Muscle of arm (tissue), 12 donors: ENCODE data around the gene CNTNAP5. TPM values are rescaled to one million over a fixed set of nuclear protein-coding genes. Genes with fewer than 3 reads are reported as not detected.

Source experiments
- DNase-seq: peaks from one replicate; pipeline ENCODE4 v3.0.0-alpha.2; 2013
- polyA plus RNA-seq, 12 donors: library from polyadenylated mRNA; unstranded; fragments of 120-200 nt; gene quantifications; one replicate each; pipeline ENCODE4 v1.2.1, GENCODE V29; 2013; ENCODE audit not compliant: insufficient read length in 12 of 12

The CNTNAP5 gene
- polyA plus RNA-seq, 12 donors: 0.09 to 0.57 (median 0.23) TPM; not detected in 2

GRCh38 chr2:124610141-124610540 lies 585.1 kb downstream of the CNTNAP5 start:
- no peak for DNase-seq

DNA sequence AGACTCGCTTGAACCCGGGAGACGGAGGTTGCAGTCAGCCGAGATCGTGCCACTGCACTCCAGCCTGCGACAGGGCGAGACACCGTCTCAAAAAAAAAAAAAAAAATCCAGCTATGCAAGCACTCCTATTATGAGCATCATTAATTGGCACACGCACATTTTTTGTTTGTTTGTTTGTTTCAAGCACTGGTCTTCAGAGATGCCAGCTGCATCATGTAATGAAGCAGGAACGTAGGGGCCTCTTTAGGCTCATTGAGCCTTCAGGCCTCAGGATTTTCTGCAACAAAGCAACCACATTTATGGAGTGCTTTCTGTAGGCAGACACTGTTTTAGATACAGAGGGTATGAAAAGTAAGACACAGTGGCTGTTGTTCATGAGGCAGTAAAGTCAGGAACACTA lies 585.8 kb downstream of the CNTNAP5 start:
- DNase-seq: no peak

- no peak for DNase-seq
Measured at GRCh38 chr2:124623560-124623959, 598.5 kb downstream of the CNTNAP5 start.

DNA sequence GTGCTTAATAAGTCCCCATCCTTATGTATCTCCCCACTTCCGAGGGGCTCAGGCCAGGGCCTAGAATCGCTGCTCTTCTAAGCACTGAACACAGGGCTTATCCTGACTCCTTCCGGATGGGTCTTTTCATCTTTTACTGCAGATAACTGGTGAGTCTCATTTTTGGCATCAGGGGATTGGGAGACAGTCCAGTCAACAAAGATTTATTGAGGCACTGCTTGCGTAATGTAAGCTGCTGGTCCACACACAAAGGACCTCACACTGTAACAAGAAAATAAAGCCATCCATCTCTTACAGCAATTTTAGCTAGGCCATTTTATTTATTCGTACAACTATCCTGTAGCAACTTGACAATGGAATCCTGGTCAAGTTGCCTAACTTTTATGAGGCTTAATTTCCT lies 600.5 kb downstream of the CNTNAP5 start:
- DNase-seq: no peak

DNA sequence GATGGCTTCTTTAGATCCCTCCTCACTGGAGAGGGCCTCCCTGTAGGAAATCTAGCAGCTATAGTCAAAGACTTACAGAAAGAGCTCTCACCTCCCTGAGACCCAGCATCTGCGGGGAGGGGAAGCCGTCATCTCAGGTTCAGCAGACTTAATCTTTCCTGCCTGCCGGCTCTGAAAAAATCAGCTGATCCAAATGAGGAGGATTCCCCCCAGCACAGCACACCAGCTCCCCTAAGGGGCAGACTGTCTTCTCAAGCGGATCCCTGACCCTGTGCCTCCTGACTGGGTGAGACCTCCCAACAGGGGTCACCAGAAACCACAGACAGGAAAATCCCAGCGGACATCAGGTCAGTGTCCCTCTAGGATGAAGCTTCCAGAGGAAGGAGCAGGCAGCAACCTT lies 601.9 kb downstream of the CNTNAP5 start:
- no peak for DNase-seq

DNA sequence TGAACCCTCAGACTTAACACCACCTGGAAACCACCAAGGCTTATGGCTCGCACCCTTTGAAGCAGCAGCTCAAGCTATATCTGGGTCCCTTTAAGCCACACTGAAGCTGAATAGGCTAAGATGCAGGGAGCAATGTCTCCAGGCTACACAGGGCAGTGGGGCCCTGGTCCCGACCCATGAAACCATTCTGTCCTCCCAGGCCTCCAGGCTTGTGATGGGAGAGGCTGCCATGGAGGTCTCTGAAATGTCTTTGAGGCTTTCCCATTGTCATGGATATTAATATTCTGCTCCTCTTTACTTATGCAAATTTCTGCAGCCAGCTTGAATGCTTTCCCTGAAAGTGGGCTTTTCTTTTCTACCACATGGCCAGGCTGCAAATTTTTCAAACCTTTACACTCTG lies 608.7 kb downstream of the CNTNAP5 start:
- DNase-seq: no peak

DNA sequence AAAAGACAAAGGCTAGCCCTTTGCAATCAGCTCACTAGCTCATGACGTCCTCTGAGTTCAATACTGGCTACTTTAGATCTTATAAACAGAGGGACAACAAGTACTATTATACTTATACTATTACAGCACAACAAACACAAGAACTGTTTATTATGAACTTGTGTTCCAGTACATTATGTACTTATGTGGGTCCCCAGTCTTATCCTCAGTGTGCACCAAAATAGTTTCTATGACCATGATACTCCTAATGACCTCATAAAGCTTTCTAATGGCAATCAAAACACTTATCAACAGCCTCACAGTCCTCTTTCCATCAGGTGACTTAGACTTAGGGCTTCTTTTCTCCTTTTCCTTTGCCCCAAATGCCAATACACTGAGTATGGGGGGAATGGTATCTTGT lies 614.4 kb downstream of the CNTNAP5 start:
- DNase-seq: no peak

DNA sequence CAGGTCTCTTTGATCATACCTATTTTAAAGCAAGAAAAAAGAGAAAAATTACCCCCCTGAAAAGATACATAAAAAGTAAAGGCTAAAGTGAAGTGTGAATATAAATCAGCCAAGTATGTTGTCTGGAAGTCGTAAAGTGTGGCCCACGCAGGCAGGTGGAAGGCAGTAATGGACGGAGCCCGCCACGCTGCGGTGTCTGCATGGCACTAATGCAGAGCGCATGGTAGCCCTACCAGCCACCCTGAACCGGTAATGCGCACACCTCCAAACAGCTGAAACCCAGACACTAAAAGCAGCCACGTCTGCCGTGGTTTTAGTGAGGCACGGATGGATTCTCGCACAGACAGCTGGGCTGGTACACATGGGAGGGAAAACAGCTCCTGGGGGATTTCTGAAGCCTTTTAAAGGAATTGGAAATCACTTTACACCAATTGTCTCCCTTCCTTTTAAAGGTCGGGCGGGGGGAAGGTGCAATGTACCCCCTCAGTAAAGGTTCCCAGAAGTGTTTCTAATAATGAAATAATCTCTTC lies 615.2 kb downstream of the CNTNAP5 start:
- DNase-seq: no peak

DNA sequence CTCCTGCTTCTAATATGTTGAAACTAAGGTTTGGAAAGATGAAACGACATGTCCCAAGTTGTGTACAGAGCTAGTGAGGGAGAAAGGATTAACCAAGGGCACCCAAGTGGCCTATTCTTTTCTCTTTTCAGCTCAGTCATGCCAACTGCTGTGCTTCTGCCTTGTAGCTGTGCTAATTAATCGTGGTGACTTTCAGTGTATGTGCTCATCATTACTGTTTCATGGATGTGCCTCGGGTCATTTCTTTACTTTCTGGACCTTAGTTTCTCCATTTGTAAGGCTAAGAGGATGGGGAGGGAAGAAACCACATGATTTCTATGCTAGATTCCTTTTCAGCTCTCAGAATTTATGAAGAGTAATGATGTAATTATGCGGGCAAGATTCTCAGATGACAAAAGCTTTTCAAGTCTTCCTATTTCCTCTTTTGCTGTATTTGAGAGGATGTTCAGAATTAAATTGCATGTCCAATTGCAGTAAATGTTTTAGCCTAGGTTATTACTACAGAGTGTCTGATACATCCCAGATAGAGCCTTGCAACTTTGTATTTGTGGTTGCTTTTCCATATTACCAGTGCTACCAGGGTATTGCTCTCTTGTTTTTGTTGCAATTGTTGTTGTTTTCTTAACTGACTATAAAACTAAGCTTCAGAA lies 621.2 kb downstream of the CNTNAP5 start:
- DNase-seq: no peak

GRCh38 chr2:124647245-124647644 lies 622.2 kb downstream of the CNTNAP5 start:
- no peak for DNase-seq

DNA sequence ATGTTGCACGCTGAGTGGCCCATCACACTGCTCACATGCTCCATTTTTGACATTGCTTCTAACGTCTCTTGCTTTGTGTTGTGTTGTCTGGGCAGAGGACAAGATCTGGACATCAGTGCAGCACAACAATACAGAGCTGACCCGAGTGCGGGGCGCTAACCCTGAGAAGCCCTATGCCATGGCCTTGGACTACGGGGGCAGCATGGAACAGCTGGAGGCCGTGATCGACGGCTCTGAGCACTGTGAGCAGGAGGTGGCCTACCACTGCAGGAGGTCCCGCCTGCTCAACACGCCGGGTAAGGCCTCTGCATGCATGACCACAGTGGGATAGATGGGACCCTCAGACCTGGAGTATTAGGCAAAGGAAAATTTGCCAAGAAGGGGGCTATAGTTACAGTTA lies 622.6 kb downstream of the CNTNAP5 start:
- DNase-seq: no peak

GRCh38 chr2:124649001-124649400 lies 623.9 kb downstream of the CNTNAP5 start:
- no peak for DNase-seq

DNA sequence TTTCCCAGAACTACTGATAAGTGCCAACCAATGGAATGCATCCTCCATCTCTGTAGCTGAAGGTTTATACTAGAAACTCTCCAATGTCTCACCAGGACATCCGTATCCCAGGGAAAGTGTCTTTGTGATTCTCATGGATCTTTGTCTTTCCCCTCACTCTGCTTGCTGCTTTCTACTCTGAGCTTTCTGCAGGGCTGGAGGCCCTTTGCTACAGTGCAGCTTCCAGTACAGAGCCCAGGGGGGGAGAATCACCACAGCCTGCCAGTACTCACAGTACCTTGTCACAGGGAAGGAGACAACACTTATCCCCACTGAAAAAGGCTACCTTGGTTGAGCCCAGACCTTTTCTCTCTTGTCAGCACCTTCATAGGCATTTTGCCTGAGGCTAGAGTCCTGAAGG lies 627.0 kb downstream of the CNTNAP5 start:
- no peak for DNase-seq

DNA sequence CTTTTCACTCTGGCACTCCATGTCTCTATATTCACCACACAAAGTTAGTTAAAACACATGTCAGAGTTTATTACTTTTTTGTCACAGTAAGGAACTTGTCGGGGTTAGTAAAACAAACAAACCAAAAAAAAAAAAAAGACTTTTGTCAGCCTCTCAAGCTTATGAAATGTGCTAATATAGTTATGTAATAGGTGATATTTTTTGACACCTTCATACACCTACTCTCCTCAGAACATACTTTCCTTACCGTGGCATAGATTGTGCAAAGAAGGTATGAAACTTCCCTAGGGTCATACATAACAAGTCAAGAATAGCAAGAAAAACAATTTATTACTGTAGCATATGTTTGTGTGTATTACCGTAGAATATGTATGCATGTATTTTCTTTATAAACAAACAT lies 633.3 kb downstream of the CNTNAP5 start:
- no peak for DNase-seq

- no peak for DNase-seq
Measured at GRCh38 chr2:124661558-124661957, 636.5 kb downstream of the CNTNAP5 start.

DNA sequence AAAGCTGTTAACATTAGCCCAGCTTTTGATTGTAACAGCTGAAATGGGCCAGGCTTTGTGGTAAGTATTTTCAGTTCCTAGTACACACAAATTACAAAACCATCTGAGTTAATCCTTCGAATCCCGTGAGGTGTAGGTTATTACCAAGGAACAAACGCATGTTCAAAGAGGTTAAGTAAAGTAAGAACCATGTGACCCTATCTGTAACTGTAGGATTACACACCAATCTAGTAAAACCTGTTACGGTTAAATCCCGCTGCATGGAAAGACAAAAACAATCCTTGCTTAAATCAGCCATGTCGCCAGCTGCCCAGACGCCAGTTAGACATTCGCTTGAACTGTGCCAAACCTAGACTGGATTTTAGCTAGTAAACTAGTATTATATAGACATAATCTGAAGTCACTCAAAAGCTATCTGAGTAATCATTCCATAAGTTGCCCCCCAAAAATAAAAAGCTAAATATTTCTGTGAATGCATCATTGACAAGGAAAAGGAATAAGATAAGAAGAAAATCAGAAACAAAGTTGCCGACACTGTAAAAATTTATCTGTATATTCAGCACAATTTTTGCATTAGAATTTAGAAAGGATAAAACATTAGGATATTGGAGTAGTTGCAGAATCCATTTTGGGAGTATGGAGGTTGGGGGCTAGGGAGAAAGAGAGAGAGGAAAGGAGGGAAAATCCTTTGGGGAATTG lies 638.0 kb downstream of the CNTNAP5 start:
- DNase-seq: no peak

DNA sequence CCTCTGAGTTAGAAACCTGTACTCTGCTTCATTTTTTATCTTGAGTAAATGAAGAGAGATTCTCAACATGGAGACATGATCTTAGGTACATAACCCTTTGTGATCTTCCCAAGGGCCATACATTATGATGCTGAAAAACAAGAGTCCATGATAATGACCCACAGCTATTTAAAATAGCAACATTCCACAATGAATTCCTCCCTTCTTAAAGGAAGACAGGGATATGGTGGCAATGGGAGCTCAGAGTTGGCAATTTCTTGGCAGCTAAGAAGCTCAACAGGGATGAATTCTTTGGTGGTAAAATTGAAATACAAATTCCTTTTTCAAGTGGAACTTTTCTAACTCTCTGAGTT lies 638.5 kb downstream of the CNTNAP5 start:
- no peak for DNase-seq

- no peak for DNase-seq
Measured at GRCh38 chr2:124664363-124664762, 639.3 kb downstream of the CNTNAP5 start.

DNA sequence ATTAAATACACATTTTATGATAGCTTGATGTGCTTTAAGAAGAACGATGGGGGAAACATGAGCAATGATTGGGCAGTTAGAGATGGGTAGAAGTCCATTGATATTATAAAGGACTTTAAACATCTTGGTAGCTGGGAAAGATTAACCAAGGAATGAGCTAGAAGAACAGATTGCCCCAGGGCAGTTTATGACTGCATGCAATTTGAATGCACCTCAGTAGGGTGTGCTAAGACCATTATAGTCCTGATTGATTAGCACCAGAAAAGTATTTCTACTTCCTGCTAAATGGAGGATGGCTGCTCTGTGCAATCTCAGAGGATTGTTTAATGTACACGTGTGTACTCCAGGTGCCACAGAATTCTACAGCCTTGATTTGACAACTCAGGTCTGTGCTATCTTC lies 641.9 kb downstream of the CNTNAP5 start:
- no peak for DNase-seq

DNA sequence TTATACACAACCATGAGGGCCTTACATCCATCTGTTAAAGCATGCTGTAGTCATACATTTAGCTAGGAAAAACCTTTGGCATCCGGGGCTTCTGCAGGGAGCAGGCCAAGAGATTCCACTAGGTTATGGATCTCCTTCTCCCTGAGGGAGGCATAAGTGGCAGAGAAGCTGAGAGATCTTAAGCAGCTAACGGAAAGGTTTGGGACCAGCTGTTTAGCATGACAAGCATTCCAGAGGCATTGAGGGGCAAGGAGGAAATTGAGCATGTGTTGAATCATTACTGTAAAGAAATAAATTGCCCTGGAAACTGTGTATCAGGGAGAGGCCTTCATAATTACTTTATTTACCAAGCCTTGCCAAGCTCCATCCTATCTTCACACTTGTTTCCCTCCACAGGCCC lies 643.1 kb downstream of the CNTNAP5 start:
- DNase-seq: no peak

DNA sequence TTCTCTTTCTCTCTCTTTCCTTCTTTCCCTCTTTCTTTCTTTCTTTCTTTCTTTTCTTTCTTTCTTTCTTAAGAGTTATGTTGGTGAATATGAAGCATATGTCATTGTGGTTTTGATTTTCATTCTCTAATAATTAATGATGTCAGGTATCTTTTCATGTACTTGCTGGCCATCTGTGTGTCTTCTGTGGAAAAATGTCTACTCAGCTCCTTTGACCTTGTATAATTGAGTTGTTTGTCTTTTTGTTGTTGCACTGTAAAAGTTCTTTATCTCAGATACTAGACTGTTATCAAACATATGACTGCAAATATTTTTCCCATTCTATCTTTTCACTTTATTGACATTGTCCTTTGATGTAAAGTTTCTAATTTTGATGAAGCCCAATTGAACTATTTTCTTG lies 645.1 kb downstream of the CNTNAP5 start:
- no peak for DNase-seq

DNA sequence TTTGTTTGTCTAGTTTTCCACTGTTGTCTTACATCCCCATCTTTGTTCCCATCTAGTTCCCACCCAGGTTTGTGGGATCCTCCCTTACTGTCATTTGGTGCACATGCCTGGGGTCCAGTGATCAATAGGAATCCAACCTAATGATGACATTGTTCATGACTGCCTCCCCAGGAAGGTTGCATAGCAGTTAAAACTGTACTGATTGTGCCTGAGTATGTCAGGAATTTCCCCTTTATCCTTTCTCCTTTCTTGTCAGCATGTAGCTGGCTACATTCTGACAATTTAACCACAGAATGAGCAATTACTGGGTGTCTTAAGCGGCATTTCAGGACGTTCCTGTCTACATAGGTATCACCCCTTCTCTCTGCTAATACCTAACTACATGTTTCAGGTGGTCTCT lies 653.0 kb downstream of the CNTNAP5 start:
- DNase-seq: no peak

DNA sequence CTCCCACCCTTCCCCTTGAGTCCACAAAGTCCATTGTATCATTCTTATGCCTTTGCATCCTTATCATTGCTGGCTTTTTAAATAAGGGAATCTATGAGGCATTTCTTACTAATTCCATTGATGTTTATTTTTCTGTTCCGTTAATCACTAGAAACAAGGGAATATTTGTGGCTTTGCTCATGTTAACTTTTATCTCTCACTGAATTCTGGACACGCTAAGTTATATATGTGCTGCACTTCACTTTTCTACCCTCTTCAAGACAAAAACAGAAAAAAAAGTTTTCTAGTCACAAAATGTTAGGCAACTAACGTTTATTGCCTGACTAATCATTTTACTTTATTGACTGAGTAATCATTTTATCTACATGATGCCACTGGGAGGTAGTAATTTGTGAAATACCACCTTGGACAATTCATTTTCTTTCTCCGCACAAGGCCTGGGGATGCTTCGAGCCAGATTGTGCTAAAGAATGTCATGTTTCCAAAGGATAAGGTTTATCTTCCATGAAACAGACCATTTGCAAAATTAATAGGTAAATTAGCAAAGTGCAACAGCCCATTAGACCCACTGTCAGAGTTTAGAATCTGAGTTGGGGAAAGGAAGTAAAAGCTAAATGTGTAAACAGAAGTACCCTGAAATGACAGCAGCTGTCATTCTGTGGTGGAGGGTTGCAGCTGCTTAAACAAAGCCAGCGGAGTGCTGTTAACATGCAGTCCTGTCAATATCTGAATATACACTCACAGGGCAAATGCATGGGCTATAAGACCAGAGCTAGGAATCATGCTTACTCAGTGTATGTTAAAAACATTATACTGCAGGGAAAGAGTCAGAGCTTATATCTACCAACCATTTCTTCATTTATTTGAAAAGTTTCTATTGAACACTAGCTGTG lies 658.7 kb downstream of the CNTNAP5 start:
- no peak for DNase-seq
